GM19328 (cell line): Measurements from ENCODE around the gene ABCA2.
"Not testable (repeated sequence)": the region's sequence is repeated elsewhere in the genome, so short reads cannot be mapped to it uniquely, and the experiment has no call there.

Experiments
- ATAC-seq: cut with Tn5 transposase; IDR thresholded peaks from one replicate; pipeline ENCODE4 v1.9.1; 2021; ENCODE audit warnings: mild to moderate bottlenecking, moderate library complexity; ENCODE audit not compliant: unreplicated experiment

ABCA2 gene

DNA sequence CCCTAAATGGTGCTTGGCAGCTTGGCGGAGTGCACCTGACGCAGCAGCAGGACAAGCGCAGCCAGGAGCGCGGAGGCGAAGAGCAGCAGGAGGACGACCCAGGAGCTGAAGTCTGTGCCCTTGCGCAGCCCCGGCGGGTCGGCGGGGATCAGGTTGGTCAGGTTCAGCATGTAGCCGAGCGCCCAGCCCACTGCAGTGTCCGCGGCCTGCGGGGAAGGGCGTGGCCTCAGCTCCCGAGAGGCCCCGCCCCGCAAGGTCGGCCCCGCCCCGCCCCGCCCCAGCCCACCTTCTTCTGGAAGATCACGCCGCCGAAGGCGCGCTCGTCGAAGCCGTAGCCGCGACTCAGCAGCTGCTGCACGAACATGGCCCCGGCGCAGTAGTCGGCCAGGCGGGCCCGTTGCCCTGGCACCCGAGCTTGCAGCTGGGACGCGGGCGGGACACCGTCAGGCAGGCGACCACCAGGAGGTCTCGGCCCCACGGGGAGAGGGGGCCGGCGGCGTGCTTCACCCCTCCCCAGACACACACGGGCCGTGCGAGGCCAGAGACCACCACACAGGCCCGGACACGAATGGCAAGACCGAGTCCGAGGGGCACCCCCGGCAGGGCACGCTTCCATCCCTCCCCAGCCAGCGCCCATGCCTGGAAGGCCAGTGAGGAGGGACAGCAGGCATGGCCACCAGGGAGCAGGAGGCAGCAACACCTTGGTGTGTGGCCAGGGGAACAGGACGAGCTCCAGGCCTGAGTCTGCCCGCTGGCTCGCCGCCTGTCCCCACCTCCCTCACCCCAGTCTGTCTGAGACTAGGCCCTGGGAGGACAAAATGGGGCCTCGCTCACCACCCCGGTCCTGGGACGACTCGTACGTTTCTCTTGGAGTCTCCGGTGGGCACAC lies 20.9 kb upstream of the ABCA2 start:
- ATAC-seq, result no peak

DNA sequence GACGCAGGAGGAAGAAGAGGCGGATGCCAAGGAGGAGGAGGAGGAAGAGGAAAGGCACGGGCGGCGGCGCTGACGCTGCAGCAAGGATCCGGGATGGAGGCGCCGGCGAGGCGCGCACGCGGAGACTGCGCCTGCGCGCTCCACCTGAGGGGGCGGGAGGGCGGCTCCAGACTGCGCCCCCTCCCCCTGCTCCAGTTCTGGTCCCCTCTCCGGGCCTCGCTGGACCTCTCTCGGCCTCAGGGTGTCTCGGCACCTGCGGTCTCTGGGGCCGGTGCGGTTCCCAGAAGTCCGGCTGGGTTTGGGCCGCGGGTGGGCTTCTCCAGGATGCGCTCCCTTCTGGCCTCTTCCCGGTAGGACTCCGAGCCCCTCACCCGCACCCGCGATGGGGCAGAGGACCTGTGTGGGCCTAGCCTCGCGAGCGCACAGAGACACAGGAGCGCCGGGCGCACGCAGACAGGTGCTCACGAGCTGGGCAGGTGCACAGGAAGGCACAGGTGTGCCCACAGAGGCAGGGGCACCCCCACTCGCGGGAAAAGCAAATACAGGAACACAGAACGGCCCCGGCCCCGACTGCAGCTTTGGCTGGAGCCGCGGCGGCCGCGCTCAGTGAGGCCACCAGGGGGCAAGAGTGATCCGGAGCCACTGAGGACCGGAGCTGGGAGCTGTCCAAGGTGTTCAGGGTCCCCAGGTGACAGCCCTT lies 18.2 kb upstream of the ABCA2 start, which contains the start of gene NPDC1:
Gene NPDC1, minus strand, starts transcription at position 90 of the 700 bp plus-strand sequence. CDS start 188 bp downstream, outside the sequence.
- no peak for ATAC-seq

DNA sequence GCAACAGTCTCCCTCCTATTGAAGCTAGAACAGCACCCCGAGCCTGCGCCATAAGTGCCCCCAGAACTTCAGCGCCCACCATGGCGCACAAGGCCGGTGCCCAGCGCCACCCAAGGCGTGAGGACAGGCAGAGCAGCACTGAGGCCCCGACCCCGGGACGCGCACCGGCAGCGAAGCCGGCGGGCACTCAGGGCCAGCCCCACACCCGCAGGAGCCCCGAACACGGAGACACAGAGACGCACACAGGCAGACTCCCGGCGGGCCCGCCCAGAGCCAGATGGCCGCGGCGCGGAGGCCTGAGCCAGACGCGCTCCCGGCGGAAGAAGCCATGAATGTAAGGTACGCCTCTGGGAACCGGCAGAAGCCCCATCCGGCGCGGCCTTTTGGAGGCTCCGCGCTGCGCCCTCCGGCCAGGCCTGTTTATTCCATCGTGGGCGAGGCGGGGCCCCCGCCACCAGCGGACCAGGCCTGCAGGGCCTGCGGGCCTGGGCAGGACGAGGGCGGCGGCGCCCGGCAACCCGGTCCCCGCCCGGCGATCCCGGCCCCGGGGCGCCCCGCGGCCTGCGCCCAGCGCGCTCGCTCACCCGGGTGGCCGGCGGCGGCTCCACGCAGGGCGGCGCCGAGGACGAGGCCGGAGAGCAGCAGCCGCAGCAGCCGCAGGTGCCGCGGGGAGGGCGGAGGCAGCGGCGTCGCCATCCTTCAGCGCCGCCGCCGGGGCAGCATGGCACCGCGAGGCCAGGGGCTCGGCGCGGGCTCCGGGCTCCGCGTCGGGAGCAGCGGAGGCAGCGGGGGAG lies 17.5 kb upstream of the ABCA2 start:
- no peak for ATAC-seq

DNA sequence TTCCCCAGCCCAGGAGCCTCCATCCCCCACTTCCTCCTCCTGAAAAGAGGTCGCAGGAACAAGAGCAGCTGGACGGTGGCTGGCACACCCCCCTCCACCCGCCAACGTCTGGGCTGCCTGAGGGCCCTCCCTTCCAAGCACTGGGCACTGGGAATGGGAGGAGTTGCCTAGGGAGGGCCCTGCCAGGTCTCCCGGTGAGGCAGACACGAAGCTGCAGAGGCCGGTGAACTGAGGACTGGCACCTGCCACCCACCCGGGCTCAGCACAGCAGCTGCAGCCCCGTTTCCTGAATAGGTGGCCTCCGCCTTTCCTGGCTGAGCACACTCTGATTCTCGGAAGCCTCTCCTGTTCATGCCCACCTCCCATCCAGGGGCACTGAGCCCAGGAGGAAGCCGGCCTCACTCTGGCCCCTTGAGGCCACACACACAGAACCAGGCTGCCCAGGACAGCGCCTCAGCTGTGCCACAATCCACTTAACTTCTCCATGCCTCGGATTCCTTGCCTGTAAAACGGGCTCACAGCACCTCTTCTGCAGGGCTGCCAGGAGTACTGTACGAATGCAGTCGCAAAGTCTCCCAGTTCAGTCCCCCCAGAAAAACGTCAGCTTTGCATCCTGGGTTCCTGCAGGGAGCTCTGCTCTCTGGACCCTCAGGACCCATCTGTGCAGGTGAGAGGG lies 16.6 kb upstream of the ABCA2 start:
- no peak for ATAC-seq

DNA sequence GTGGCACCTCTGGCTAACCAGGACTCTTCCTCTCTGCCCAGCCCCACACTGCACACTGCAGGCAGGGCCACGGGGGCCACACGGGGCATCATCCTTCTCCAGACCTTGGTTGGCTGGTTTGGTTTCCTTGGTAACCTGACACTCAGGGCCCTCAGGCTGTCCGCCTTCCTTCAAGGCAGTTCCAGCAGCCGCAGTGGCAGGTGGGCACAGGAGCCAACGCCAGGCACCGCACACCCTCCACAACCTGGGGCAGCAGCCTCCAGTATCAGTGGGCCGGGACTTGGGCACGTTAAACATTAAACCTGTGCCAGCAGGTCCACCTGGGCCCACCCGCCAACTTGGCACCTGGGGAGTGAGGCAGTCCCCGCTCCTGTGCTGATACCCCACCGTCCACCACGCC lies 16.0 kb upstream of the ABCA2 start:
- no peak for ATAC-seq

DNA sequence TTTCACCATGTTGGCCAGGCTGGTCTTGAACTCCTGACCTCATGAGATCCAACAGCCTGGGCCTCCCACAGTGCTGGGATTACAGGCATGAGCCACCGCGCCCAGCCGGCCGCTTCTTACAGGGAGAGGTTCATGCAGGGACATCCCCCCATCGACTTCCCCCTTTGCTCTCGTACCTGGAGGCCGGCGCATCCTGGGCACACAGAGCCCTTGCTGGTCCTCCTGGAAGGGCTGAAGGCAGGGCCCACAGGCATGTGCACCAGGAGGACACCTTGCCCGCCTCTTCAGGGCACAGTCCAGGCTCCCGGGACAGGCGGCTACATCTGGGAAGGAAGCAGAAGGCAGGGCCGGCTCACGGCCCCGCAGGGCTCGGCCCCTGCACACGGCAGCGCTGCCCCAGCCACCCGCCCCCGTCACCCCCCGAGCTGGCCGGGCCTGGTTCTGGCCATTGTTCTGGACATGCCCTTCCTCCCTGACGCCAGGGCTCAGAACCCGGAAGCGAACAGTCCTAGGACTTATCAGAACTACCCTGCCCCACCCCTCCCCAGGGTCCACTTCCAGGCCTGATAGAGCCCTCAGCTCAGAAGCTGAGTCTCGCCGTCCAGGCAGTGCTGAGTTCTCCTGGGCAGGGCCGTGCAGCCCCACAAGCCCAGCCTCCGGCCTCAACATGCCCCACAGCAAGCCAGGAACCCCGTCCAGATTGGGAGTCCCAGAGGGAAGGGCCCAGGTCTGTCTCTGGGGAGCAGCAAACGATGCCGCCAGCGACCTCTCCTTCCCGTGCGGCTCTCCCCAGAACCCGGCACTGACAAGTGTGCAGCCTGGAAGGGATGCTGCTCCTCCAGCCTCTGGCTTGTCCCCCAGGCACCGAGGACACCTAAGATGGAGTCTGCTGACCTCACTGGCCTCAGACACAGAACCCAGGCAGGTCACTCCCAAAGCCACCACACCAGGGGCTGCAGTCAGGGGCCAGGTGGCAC lies 15.0 kb upstream of the ABCA2 start:
- no peak for ATAC-seq

DNA sequence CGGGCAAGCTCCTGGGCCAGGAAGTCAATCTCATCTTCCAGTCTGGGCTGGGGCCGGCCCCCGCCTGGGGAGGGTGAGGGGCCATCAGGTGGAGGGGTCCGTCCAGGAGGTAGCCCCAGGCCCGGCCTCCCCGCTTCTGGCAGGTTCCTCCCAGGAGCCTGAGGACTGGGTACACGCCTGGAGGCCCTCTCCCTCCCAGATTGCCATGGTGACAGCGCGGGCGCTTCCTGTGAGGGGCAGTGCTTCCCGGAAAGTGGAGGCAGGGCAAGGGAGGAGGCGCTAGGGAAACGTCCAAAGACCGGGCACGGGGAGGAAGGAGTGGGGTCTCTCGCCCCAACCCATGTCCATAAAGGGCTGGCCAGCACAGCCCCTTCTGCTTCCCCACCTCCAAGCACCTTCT lies 13.1 kb upstream of the ABCA2 start:
- no peak for ATAC-seq

DNA sequence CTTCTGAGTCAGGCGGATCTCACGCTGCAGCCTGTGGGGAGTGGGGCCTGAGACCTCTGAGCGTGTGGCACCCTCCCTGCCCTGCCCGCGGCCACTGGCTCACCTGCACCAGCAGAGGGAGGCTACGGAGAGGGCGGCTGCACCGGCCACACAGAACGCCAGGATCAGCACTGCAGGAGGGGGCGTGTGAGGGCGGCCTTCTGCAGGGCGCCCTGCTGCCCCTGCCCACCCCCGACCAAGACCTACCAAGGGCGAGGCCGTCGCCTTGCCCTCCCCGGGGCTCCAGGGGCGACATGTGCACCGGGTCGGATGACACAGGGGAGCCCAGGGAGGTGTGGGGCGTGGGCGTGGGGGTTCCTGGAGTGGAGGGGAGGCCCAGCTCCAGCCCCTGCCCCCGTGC lies 12.5 kb upstream of the ABCA2 start:
- no peak for ATAC-seq

DNA sequence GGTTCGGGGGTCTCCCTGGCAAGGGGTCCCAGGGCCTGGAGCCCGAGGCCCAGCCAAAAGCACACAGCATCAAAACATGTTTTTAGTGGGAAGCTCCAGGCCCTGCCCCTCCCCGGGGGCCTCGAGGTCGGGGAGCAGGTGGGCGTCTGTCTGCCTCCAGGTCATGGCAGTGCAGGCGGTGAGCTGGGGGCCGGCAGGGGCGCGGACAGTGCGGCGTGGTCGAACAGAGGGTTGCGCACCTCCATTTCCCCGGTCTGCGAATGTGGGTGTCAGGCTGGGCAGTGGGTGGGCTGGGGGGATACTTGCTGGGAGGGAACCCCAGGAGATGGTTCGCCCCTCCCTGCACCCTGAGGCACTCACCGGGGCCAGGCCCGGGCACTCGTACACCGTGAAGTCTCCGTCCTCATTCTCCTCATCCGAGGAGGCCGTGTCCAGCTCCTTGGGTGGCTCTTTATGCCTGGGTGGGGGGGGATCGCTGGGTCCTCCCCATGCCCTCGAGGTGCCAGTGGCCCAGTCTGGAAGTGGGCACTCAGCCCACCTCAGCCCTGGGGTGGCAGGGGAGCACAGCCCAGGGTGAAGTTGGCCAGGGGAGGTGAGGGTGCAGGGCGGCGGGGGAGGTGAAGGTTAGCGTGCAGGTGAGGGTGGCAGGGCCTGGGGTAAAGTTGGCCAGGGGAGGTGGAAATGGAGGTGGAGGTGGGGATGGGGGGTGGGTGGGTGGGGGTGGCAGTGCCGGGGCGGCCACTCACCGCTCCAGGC lies 11.8 kb upstream of the ABCA2 start:
- ATAC-seq, result no peak

DNA sequence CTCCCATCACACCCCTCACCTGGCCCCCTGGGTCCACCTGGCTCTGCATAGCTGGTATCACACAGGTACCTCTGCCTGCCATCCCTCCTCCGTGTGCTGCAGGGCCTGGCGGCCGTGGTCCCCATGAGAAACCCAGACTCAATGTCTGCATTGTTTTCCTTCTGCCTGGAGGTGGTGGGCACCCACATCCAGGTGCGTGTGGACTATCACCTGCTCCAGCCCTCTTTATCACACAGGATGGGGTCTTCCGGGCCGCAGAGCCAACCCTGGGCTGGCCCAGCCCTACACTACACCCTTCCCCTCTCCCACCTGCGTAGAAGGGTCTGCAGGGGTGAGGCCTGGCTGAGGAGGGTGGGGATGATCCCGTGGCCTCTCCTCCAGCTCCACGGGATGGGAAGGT lies 10.9 kb upstream of the ABCA2 start:
- no peak for ATAC-seq

DNA sequence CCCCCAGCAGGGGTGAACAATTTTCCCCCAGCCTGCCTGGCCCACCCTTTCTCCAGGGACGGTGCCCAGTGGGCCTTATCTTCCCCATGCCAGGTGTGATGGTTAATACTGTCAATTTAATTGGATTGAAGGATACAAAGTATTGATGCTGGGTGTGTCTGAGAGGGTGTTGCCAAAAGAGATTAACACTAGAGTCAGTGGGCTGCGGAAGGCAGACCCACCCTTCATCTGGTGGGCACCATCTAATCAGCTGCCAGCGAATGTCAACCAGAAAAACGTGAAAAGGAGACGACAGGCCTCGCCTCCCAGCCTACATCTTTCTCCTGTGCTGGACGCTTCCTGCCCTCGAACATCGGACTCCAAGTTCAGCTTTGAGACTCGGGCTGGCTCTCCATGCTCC lies 9.4 kb upstream of the ABCA2 start:
- no peak for ATAC-seq

DNA sequence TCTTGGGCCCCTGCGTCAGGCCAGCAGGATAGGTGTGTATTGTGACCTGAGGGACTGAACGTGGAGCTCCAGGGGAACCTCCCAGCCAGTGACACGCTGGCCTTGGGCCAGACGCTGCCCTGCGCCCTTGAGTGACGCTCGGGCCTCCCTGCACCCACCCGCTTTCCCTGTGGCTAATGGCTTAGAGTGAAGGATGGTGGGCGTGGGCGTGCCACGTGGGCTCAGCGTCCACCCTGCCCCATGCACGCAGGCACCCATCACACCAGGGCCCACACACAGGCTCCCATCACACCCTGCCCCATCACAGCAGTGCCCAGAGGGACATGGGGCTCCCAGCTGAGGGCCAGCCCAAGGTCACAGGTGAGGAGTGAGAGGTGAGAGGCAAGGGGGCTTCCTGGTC lies 9.0 kb upstream of the ABCA2 start:
- ATAC-seq, result no peak

DNA sequence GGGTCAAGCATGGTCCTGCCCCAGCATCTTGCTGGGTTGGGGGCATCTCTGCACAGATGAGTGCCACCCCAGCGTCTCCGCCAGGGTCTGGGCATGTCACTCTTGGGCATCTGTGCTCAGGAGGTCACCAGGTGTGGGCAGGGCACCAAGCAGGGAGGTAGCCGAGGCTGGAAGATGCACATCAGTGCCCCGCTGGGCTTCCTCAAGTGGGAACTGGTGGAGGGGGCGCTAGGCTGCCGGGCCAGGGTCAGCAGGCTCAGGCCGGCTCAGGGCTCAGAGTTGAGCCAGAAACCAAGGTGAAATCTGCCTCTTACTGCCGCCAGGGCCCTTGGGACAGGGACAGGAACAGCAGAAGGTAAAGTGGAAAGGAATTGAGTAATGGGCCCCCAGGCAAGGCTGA lies 7.9 kb upstream of the ABCA2 start:
- ATAC-seq, result no peak

DNA sequence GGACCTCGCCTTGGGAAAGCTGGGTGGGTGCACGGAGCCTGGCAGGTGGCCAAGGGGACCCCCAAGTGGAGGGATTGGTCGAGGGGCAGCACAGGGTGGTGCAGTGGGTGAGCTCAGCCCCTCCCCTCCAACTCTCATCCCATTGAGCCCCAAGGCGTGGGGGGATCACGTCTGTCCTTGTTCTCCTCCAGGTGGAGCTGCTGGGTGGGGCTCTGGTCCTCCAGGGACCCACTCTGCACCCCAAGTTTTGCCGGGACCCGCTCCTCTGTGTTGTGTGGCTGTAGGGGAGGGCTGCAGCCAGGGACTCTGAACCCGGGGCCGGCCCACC lies 7.4 kb upstream of the ABCA2 start:
- no peak for ATAC-seq

DNA sequence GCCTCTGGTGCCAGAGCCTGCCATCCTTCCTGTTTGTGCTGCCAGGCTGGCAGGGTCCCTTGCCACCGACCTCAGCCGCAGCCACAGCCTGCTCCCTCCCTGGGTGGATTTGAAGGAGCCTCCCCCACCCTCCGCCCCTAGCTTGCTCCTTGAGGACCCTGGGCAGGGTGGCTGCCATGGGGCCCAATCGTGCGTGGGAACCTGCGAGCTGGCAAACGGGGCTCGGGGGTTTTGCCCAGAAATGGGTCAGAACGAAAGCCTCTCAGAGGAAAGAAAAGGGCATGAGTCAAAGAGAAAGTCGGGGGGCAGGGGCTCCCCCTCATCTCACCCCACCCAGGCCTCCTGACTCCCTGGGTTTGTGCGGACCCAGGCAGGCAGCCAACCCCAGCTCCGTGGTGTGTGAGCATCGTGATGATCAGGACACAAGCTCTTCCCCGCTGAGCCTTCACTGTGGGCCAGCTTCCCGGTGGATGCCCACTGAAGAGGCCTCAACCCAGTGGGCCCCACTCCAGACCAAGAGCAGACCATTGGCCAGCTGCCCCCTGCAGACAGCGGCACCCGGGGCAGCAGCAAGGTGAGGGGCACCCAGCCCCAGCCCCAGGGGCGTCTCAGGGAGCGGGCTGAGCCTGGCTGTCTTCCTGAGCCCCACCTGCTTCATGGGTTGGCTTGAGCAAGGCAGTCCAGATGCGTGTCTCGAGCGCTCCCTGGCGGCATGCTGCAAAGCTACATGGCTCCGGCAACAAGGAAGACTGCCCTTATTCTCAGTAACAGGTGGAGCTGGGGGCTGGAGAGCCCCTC lies 6.9 kb upstream of the ABCA2 start:
- no peak for ATAC-seq

DNA sequence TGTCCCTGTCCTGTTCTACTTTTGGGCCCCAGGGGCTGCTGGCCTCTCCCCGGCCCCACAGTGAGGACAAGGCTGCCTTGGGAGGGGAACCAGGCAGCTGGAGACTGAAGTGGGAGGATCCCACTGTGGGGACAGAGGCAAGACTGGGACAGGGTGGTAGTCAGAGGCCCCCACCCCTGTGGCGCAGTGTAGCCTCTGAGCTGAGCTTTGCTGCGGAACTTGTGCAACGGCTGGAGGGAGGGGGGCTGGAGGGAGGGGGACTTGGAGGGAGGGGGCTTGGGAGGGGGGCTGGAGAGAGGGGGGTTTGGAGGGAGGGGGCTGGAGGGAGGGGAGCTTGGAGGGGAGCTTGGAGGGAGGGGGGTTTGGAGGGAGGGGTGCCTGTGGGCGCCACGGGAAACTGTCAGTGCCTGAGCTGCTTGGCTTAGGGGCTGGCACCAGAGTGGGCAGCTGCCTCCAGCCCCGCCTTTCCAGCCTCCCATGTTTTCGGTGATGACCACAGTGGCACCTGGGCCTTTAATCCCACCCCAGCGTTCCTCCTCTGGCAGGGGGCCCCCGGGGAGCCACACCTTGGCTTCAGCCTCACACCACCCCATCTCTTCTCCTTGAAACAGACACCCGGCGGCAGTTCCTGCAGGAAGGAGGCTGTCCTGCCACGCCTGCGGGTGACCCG lies 6.1 kb upstream of the ABCA2 start:
- no peak for ATAC-seq

DNA sequence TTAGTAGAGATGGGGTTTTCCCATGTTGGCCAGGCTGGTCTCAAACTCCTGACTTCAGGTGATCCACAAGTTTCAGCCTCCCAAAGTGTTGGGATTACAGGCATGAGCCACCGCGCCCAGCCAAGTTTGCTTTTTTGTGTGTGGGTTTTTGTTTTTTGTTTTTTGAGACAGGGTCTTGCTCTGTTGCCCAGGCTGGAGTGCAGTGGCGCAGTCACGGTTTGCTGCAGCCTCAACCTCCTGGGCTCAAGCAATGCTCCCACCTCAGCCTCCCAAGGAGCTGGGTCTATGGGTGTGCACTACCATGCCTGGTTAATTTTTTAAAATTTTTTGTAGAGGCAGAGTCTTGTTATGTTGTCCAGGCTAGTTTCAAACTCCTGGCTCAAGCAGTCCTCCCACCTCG lies 5.4 kb upstream of the ABCA2 start:
- not testable (repeated sequence) for ATAC-seq

DNA sequence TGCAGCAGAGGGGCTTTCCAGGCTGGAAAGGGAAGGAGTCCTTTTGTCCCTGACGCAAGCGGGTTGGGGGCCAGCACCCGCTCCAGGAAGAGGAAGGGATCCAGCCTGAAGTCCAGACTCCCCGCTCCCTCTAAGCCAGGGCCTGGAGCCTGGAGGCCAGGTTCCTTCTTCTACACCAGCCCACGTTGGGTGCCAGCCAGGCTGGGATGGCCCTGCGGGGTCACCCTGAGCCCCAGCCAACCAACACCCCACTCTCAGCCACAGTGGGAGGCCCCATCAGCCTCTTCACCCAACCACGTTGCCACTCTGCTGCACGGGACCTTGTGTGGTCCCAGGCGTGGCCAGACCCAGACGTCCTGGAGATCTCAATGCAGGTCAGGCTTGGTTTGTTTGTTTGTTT lies 4.8 kb upstream of the ABCA2 start:
- ATAC-seq, result no peak
